ENCODE results near the gene LYSMD3. TPM values are rescaled to one million over a fixed set of nuclear protein-coding genes. Genes with fewer than 3 reads are reported as not detected.

The LYSMD3 gene
- polyA plus RNA-seq, 1 experiment: 25.8 TPM

Other genes with a start within 250 kb of the LYSMD3 start
- 13.4 and 24.9 TPM in 2 replicates for gene CETN3, start 119.8 kb downstream of the LYSMD3 start, polyA plus RNA-seq (2011; rRNA removed)
- gene MBLAC2, start 54.8 kb downstream of the LYSMD3 start, polyA plus RNA-seq (2011; rRNA removed): 2.3 and 2.8 TPM in 2 replicates
- 4.7 and 7.3 TPM in 2 replicates for gene POLR3G, start 54.7 kb downstream of the LYSMD3 start, polyA plus RNA-seq (2011; rRNA removed)
- gene ADGRV1, start 29.2 kb upstream of the LYSMD3 start, polyA plus RNA-seq (2011; rRNA removed): 0.06 TPM in 1 of 2 replicates, not detected in the other

All from AG04450 (cell line).